Thyroid gland (tissue), 4 donors: ENCODE results near the gene HAO1.

ENCODE experiments used
- POLR2A ChIP-seq, 2 donors: fragments of 450-650 bp; IDR thresholded peaks; one replicate each; pipeline ENCODE4 v1.6.1; 2017; ENCODE audit warnings: antibody characterized with exemption in 2 of 2, mild to moderate bottlenecking in 2 of 2, moderate library complexity in 1 of 2
- TF ChIP-seq, protein P1 (sequence below), 6 experiments: fragments of 200-600 bp in 3 of 6; fragments of 450-650 bp in 3 of 6; sonication (generic) in 3 of 6; IDR thresholded peaks; one replicate each; pipeline ENCODE4 v1.5.1; 2016 to 2019; ENCODE audit warnings: antibody characterized with exemption in 6 of 6, mild to moderate bottlenecking in 2 of 6, inconsistent platforms in 1 of 6, moderate library complexity in 1 of 6

DNA sequence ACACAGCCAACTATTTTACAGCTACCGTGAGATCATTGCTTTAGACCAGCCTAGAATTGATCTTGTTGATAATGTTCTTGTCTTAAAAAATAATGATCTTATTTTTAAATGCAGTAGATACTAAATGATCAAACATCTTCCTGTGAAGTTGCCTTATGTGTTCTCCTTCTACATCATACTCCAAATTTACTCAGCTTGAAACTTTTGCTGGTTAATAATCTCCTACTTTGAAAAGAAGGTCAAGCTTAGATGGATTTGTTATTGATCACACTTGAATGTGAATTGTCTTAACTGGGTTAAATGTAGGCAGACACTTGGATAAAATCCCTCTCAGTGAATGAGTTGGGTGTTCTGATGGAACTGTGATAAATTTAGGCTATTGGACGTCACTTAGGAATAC lies 91.9 kb downstream of the HAO1 start:
- TF ChIP-seq POLR2A (IDR thresholded peaks at IDR 0.05), result no peak
- TF ChIP-seq, protein P1, sequence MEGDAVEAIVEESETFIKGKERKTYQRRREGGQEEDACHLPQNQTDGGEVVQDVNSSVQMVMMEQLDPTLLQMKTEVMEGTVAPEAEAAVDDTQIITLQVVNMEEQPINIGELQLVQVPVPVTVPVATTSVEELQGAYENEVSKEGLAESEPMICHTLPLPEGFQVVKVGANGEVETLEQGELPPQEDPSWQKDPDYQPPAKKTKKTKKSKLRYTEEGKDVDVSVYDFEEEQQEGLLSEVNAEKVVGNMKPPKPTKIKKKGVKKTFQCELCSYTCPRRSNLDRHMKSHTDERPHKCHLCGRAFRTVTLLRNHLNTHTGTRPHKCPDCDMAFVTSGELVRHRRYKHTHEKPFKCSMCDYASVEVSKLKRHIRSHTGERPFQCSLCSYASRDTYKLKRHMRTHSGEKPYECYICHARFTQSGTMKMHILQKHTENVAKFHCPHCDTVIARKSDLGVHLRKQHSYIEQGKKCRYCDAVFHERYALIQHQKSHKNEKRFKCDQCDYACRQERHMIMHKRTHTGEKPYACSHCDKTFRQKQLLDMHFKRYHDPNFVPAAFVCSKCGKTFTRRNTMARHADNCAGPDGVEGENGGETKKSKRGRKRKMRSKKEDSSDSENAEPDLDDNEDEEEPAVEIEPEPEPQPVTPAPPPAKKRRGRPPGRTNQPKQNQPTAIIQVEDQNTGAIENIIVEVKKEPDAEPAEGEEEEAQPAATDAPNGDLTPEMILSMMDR (IDR thresholded peaks at IDR 0.05), result no peak
